ENCODE results near the gene ZNF181.

The ZNF181 gene

DNA sequence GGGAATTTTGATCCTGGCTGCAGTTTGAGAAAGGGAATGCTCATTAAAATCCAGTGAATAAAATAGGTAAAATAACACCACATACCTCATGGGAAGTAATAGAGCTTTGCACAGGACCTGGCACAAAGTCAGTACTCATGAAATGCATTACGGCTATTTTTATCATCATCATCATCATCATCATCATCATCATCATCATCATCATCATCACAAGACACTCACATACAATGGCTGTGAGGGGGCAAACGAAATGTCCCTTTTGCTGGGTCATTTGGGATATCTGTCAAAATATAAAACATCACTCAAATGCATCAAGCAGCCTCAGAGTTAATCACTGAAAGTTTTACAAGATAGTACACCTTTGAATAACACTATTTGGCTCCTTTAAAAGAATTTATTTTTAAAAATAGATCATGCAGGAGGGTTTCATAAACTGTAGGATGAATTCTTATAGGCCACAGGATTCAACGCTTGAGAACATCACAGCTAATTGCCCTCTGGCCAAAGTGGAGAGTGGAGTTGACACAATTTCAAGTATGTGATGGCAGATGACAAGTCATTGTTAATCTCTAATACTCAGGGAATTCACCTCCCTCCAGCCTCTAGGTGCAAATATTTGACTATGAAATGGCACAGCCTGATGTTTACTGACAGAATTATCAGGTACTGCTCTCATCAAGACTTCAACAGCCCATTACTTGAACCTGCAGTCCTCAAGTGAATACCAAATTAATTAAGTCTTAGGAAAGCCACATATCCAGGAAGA lies 53.2 kb downstream of the ZNF181 start:
- no peak for ATAC-seq
- no peak overlapping the region for H3K4me3 Mint-ChIP-seq
- H3K27ac Mint-ChIP-seq: no peak overlapping the region
- peaks cover 0 to 13% of the 10 kb centered on the region in 2 donors for H3K9me3 Mint-ChIP-seq
- no peak for DNase-seq
- H3K27me3 Mint-ChIP-seq: no peaks in the 10 kb centered on the region
- no peaks in the 10 kb centered on the region for H3K4me1 Mint-ChIP-seq

DNA sequence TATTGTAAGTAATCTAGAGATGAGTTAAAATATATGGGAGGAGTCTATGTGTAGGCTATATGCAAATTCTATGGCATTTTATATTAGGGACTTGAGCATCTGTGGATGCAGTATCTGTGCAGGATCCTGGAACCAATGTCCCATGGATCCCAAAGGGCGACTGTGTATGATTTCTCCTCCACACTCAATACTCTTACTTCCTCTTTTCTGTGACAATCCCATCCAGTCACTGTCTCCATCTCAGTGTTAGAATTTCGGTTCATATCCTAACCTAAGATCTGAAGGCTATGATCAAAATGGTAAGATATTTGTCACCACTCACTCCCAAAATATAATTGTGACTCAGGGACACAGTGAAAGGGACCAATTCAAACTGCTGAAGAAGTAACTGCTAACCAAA lies 54.0 kb downstream of the ZNF181 start:
- Mint-ChIP-seq H3K4me1 (peaks cover 1% of the 10 kb centered on the region), H3K27me3 (no peaks in the 10 kb centered on the region), H3K4me3 (no peak overlapping the region), H3K9me3 (peaks cover 0 to 10% of the 10 kb centered on the region in 2 donors), H3K27ac (no peak overlapping the region)
- DNase-seq (no peak), ATAC-seq (no peak)

DNA sequence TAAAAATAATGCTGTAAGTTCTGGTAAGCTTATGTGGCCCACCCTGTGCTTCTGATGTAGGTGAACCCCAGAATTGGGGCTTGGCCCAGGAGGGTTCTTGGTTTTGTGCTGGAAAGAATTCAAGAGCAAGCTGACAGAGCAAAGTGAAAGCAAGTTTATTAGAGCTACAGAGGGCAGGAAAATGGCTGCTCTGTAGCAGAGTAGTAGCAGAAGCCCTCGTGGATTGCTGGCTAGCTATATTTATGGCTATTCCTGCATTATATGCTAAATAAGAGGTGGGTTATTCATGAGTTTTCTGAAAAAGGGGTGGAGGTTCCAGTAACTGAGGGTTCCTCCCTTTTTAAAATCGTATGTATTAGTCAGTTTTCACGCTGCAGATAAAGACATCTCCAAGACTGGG lies 59.5 kb downstream of the ZNF181 start:
- no peaks in the 10 kb centered on the region for H3K27me3 Mint-ChIP-seq

DNA sequence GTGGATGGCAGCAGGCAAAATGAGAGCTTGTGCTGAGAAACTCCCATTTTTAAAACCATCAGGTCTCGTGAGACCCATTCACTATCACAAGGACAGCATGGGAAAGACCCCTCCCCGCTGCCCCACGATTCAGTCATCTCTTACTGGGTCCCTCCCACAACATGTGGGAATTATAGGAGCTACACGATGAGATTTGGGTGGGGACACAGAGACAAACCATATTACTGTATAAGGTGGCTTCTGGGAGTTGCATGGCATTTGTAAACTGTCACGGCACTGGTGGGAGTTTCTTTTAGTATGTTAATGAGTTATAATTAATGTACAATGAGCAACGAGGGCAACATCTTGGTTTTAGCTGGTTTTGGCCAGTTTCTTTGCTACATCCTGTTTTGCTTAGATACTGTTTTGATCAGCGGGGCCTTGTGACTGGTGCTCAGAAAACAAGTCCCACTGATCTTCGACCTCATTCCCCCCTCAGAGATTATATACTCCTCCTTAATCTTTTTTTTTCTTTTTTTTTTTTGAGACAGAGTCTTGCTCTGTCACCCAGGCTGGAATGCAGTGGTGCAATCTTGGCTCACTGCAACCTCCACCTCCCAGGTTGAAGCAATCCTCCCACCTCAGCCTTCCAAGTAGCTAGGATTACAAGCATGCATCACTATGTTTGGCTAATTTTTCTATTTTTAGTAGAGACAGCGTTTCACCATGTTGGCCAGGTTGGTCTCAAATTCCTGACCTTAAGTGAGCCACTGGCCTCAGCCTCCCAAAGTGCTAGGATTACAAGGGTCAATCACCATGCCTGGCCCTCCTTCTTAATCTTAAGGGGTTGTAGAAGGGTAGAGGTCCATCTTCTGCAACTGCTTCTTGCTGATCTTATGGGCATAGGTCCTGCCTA lies 60.3 kb downstream of the ZNF181 start:
- Mint-ChIP-seq H3K4me1 (peaks cover 11% of the 10 kb centered on the region), H3K9me3 (peaks cover 10% of the 10 kb centered on the region in 2 donors), H3K4me3 (no peak overlapping the region), H3K27ac (peak overlapping the region in 1 of 2 donors; percentile 75), H3K27me3 (no peaks in the 10 kb centered on the region)
- ATAC-seq: no peak
- DNase-seq: no peak

More for the DNA sequence above, 59.5 kb downstream of the ZNF181 start:
- peaks cover 7% of the 10 kb centered on the region in 2 donors for H3K9me3 Mint-ChIP-seq
- no peak for ATAC-seq
- peak overlapping the region; percentile 50 to 75 for H3K27ac Mint-ChIP-seq
- DNase-seq: no peak
- H3K4me1 Mint-ChIP-seq: peaks cover 11% of the 10 kb centered on the region
- no peak overlapping the region for H3K4me3 Mint-ChIP-seq
